GM19452 (cell line): ENCODE results near the gene AMDHD2.
"Not testable (repeated sequence)": the region's sequence is repeated elsewhere in the genome, so short reads cannot be mapped to it uniquely, and the experiment has no call there.

Experiments
- ATAC-seq: cut with Tn5 transposase; IDR thresholded peaks from one replicate; pipeline ENCODE4 v1.9.1; 2021; ENCODE audit not compliant: unreplicated experiment

The AMDHD2 gene

GRCh38 chr16:2520097-2520783, at the start of gene AMDHD2:
AMDHD2 (plus strand) TSS chr16:2520371; CDS start chr16:2520459, 88 bp downstream.
- ATAC-seq = peak; percentile 49

- ATAC-seq = no peak
These were observed 49.6 kb upstream of the AMDHD2 start for GRCh38 chr16:2470603-2471015.

GRCh38 chr16:2471016-2471652, 49.0 kb upstream of the AMDHD2 start, which contains the start of gene NTN3:
NTN3 (plus strand) TSS chr16:2471297; CDS start chr16:2471702, 405 bp downstream.
- no peak for ATAC-seq

- no peak for ATAC-seq
These were observed 48.3 kb upstream of the AMDHD2 start for GRCh38 chr16:2471653-2472487.

- ATAC-seq = no peak
These were observed 47.7 kb upstream of the AMDHD2 start for GRCh38 chr16:2472488-2472864.

GRCh38 chr16:2472885-2473445, 47.2 kb upstream of the AMDHD2 start:
- no peak for ATAC-seq

- ATAC-seq = peak; percentile 6
These were observed 46.7 kb upstream of the AMDHD2 start for GRCh38 chr16:2473446-2473926.

- peak; percentile 29 for ATAC-seq
These were observed 45.9 kb upstream of the AMDHD2 start for GRCh38 chr16:2473999-2474876.

GRCh38 chr16:2474877-2475412, 45.2 kb upstream of the AMDHD2 start, which contains the start of gene TBC1D24:
TBC1D24 (plus strand) TSS chr16:2475127; CDS start chr16:2496149, 21,022 bp downstream.
- peak; percentile 56 for ATAC-seq

- peak; percentile 3 for ATAC-seq
These were observed 44.5 kb upstream of the AMDHD2 start for GRCh38 chr16:2475413-2476344.

- ATAC-seq = no peak
These were observed 43.8 kb upstream of the AMDHD2 start for GRCh38 chr16:2476345-2476720.

GRCh38 chr16:2476741-2477140, 43.4 kb upstream of the AMDHD2 start:
- no peak for ATAC-seq

- no peak for ATAC-seq
These were observed 42.8 kb upstream of the AMDHD2 start for GRCh38 chr16:2477327-2477726.

- no peak for ATAC-seq
These were observed 41.9 kb upstream of the AMDHD2 start for GRCh38 chr16:2478279-2478678.

- ATAC-seq = not testable (repeated sequence)
These were observed 40.2 kb upstream of the AMDHD2 start for GRCh38 chr16:2479996-2480395.

- no peak for ATAC-seq
These were observed 39.2 kb upstream of the AMDHD2 start for GRCh38 chr16:2480948-2481347.

GRCh38 chr16:2481676-2482075, 38.5 kb upstream of the AMDHD2 start:
- ATAC-seq = no peak

GRCh38 chr16:2482249-2482648, 37.9 kb upstream of the AMDHD2 start:
- ATAC-seq = no peak
